ENCODE data around the gene BTBD7.
A peak's percentile ranks its signal among the peaks of the same experiment; 100 is the strongest.

The BTBD7 gene

DNA sequence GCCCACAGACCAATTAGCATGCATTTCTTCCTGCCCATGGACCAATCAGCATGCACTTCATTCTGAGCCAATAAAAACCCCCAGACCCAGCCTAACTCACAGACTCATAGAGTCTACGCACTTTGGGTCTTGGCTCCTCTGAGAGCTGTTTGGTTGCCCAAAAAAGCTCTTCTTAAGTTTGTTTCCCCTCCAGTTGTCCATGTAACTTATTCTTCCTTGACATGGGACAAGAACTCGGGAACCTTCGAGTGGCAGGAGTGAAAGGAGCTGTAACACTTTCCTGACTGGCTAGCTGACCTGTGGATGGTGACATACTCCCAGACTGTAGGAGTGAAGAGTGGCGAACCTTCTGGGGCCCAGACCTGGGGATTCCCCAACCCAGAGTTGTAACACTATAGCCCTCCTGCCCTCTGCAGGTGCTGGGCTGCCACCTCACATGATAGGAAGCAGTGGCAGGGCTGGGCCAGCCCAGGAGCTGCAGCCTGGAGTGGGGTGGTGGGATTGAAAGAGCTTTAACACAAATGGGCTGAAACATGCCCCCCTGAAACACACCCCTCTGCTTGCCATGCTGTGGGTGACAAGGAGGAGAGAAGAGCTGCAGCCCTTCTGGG, 4.4 kb upstream of the BTBD7 start:
- TF ChIP-seq, protein P1, sequence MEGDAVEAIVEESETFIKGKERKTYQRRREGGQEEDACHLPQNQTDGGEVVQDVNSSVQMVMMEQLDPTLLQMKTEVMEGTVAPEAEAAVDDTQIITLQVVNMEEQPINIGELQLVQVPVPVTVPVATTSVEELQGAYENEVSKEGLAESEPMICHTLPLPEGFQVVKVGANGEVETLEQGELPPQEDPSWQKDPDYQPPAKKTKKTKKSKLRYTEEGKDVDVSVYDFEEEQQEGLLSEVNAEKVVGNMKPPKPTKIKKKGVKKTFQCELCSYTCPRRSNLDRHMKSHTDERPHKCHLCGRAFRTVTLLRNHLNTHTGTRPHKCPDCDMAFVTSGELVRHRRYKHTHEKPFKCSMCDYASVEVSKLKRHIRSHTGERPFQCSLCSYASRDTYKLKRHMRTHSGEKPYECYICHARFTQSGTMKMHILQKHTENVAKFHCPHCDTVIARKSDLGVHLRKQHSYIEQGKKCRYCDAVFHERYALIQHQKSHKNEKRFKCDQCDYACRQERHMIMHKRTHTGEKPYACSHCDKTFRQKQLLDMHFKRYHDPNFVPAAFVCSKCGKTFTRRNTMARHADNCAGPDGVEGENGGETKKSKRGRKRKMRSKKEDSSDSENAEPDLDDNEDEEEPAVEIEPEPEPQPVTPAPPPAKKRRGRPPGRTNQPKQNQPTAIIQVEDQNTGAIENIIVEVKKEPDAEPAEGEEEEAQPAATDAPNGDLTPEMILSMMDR (IDR thresholded peaks at IDR 0.05; ENCODE audit: low read depth, low read length): no peak
- H3K4me3 ChIP-seq (replicated peaks in 1 of 2; ENCODE audit: low read depth in 2 of 2, low read length in 2 of 2): no peak overlapping the region
- DNase-seq (ENCODE audit: low read depth in 2 of 2): no peak

DNA sequence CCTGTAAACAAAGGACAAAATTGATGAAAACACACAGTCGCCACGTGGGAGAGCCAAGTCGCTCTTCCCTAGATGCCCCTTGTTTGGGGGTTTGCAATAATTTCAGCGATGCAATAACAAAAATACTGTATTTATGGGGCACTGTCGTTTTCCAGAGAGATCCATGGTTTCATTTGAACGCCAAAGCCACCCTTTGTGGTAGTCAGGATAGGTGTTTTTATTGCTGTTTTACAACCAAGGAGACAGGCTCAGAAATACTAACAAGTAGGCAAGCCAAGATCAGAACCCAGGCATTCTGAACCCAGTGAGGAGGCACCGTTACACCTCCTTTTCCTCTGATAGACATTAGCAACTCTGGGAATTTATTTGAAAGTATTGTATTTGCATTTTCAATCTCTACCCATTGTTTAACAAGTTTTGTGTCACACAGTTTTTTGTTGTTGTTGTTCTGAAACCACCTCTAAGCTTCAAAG, 831 bp upstream of the BTBD7 start:
- no peak for DNase-seq (ENCODE audit: low read depth in 2 of 2)
- H3K4me3 ChIP-seq (replicated peaks in 1 of 2; ENCODE audit: low read depth in 2 of 2, low read length in 2 of 2): peak overlapping the region; percentile 66 to 73
- TF ChIP-seq, protein P1 (IDR thresholded peaks at IDR 0.05; ENCODE audit: low read depth, low read length): no peak

DNA sequence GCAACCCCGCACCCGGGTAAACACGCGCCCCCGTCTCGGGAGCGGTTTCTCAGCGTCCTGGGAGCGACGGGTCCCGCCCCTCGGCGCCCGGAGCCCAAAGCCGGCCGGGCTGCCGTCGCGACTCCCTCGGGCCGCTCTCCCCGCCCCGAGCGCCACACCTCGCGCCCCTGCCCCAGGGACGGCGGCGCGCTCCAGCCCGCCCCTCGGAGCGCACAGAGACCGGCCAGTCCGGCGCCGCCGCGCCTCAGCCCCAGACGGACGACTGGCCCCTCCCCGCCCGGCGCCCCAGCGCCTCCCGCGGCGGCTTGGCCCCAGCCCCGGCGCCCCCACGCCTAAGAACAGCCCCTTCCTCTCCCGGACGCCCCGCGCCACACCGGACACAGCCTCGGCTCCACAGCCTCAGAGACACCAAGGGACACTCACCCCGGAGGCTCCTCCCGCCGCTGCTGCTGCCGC, 411 bp downstream of the BTBD7 start:
- TF ChIP-seq, protein P1 (IDR thresholded peaks at IDR 0.05; ENCODE audit: low read depth, low read length): no peak
- DNase-seq (ENCODE audit: low read depth in 2 of 2): peak; percentile 34 to 55

DNA sequence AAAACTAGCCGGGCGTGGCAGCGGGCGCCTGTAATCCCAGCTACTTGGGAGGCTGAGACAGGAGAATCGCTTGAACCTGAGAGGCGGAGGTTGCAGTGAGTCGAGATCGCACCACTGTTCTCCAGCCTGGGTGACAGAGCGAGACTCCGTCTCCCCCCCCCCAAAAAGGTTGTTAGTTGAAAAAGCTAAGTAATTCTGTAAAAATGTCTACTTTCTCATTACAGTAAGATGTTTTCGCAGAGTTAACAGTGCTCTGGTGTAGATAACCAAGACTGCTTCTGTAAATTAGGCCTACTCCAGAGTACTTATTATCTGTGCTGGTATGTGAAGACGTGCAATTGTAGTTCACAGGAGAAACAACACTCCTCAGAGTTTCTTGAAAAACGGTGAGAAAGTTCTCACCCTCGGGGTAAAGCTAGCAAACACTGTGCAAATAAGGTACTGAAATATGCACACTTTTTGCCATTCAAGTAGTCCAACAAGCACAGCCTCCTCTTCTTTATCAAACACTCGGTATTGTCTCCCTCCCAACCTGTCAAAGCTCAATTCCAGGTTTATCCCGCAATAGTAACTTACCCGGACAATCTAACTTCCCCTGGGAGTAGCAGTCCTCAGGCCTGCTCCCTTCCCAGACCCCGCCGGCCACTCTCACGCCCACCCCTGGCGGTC, 974 bp downstream of the BTBD7 start:
- peak in 1 of 2 donors; percentile 36 for DNase-seq (ENCODE audit: low read depth in 2 of 2)
- peak overlapping the region; percentile 73 for H3K4me3 ChIP-seq (replicated peaks in 1 of 2; ENCODE audit: low read depth in 2 of 2, low read length in 2 of 2)
- TF ChIP-seq, protein P1 (IDR thresholded peaks at IDR 0.05; ENCODE audit: low read depth, low read length): no peak

More for the DNA sequence above, 411 bp downstream of the BTBD7 start:
- peak overlapping the region; percentile 73 for H3K4me3 ChIP-seq (replicated peaks in 1 of 2; ENCODE audit: low read depth in 2 of 2, low read length in 2 of 2)

DNA sequence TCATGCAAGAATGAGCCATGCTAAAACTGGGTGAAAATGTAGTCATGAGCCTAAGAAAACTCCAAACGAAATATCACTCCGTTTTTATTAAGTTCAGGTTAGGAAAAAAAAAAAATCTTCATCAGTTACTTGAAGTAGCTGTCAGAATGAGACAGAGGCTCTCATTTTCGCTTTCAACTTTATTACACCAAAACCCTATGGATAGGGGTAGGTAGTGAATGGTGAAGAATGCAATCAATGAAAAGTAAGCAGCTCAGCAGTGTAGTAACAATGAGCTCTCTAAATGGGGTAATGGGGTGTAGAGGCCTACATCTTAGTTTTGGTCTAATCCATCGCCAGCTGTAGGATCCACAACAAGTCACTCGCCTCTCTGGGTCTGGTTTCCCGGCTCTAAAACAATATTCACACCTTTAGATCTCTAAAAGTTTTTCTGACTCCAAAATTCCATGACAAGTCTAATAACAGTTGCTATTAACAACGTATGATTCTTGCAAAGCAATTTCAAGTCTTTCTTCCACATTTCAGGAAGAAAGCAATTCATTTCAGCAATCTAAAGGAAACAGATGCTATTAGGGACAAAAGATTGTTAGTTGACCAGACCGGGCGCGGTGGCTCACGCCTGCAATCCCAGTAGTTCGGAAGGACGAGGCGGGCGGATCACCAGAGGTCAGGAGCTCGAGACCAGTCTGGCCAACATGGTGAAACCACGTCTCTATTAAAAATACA, 1.7 kb downstream of the BTBD7 start:
- DNase-seq (ENCODE audit: low read depth in 2 of 2): no peak
- TF ChIP-seq, protein P1 (IDR thresholded peaks at IDR 0.05; ENCODE audit: low read depth, low read length): no peak
- peak overlapping the region; percentile 73 for H3K4me3 ChIP-seq (replicated peaks in 1 of 2; ENCODE audit: low read depth in 2 of 2, low read length in 2 of 2)

DNA sequence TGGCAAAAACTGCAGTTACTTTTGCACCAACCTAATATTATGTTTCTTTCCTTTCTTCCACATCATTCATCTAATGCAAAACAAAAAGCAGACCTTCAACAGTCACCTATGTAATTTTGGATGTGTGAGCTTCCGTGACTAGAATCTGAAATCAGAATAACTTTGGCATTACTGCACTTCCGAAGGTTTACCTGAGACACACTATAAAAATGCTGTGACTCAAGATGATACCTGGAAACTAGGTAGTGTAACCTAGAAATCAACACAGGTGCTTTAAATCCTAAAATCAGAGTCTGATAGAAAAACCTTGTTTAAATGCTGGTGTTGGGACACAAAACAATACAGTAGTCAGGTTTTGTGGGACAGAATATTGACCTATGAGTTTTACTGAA, 2.2 kb downstream of the BTBD7 start:
- no peak overlapping the region for H3K4me3 ChIP-seq (replicated peaks in 1 of 2; ENCODE audit: low read depth in 2 of 2, low read length in 2 of 2)
- TF ChIP-seq, protein P1 (IDR thresholded peaks at IDR 0.05; ENCODE audit: low read depth, low read length): no peak
- DNase-seq (ENCODE audit: low read depth in 2 of 2): no peak

Measured in cardiac fibroblast (primary cell).